Lower leg skin (tissue), 4 donors: Measurements from ENCODE around the gene NUPR1. TPM values are rescaled to one million over a fixed set of nuclear protein-coding genes. Genes with fewer than 3 reads are reported as not detected.
"Not testable (repeated sequence)": the region's sequence is repeated elsewhere in the genome, so short reads cannot be mapped to it uniquely, and the experiment has no call there.

ENCODE experiments used
- DNase-seq, 2 donors: peaks; one replicate each; pipeline ENCODE4 v3.0.0-alpha.2; 2019; ENCODE audit warnings: low spot score in 2 of 2
- H3K4me3 ChIP-seq: fragments of 200-600 bp; sonication (generic); 2 replicates; pipeline ENCODE4 v1.5.1; 2017; ENCODE audit warnings: mild to moderate bottlenecking, low read depth; ENCODE audit not compliant: poor library complexity, severe bottlenecking
- POLR2A ChIP-seq, 2 donors: fragments of 450-650 bp; IDR thresholded peaks; one replicate each; pipeline ENCODE4 v1.6.1; 2016 to 2017; ENCODE audit warnings: antibody characterized with exemption in 2 of 2, mild to moderate bottlenecking in 1 of 2, moderate library complexity in 1 of 2
- WGBS, 2 donors: methylation state at CpG; one replicate each; pipeline ENCODE4 v1.1.5; 2018; 5-methylcytosine and 5-hydroxymethylcytosine counted together
- intact Hi-C: fragments of 100-400 bp; cut with DNase I; formaldehyde crosslinking; loops from one replicate; pipeline ENCODE4 v1.15.0; 2023; ENCODE audit warnings: low total_unique reads
- total RNA-seq, 4 donors: library from RNA; depleted of rRNA; stranded (reverse); fragments of >200 nt; gene quantifications; one replicate each; pipeline ENCODE4 v1.1.0, GENCODE V29; 2016
- TF ChIP-seq, protein P1 (sequence below), 3 donors: fragments of 450-650 bp; IDR thresholded peaks; one replicate each; pipeline ENCODE4 v1.5.1; 2016; ENCODE audit warnings: antibody characterized with exemption in 3 of 3, mild to moderate bottlenecking in 3 of 3, moderate library complexity in 2 of 3

Gene NUPR1
- total RNA-seq, 4 donors from 2014 or later, result 52.4 to 275 (median 140) TPM

DNA sequence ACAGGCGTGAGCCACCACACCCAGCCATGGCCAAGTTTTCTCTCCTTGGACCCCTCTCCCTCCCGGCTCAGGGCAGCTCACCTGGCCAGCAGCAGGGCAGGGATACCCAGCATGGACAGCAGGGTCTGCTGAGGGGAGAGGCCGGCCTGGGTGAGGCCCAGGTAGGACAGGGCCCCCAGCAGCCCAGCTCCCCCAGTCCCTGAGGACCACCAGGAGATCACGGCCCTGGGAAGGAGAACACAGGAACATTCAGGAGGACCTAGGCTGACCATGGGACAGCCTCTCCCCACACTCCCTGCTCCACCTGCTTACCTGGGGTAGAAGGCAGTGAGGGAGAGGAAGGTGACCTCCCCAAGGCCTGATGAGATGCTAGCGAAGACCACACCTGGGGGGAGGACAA lies 52.5 kb downstream of the NUPR1 start:
- no peak for DNase-seq
- no peak for TF ChIP-seq POLR2A (IDR thresholded peaks at IDR 0.05)
- TF ChIP-seq, protein P1, sequence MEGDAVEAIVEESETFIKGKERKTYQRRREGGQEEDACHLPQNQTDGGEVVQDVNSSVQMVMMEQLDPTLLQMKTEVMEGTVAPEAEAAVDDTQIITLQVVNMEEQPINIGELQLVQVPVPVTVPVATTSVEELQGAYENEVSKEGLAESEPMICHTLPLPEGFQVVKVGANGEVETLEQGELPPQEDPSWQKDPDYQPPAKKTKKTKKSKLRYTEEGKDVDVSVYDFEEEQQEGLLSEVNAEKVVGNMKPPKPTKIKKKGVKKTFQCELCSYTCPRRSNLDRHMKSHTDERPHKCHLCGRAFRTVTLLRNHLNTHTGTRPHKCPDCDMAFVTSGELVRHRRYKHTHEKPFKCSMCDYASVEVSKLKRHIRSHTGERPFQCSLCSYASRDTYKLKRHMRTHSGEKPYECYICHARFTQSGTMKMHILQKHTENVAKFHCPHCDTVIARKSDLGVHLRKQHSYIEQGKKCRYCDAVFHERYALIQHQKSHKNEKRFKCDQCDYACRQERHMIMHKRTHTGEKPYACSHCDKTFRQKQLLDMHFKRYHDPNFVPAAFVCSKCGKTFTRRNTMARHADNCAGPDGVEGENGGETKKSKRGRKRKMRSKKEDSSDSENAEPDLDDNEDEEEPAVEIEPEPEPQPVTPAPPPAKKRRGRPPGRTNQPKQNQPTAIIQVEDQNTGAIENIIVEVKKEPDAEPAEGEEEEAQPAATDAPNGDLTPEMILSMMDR (IDR thresholded peaks at IDR 0.05), result no peak
- intact Hi-C loops, result no loop called here
- H3K4me3 ChIP-seq, result no peak overlapping the region
- WGBS, 2 donors, result 96 to 99% methylated on average over 5 of the region's 5 CpGs

DNA sequence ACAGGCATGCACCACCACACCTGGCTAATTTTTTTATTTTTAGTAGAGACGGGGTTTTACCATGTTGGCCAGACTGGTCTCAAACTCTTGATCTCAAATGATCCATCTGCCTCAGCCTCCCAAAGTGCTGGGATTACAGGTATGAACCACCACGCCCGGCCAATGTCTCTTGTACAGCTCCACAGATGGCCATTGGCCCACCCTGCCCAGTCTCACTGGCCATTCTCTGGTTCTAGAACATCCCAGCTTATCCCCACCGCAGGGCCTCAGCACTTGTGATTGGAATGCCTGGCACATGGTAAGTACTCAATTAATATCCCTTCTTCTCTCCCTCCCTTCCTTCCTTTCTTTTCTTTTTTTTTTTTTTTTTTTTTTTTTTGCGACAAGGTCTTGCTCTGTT lies 55.4 kb downstream of the NUPR1 start:
- 92 to 95% methylated on average over 5 of the region's 5 CpGs for WGBS, 2 donors
- intact Hi-C loops, DNase-seq, H3K4me3 ChIP-seq: not testable (repeated sequence)

Other genes starting within 250 kb of the NUPR1 start
- 1 to 10 TPM; 1.3 to 2.7 (median 1.8) TPM for gene SBK1, start 246.4 kb downstream of the NUPR1 start, total RNA-seq
- 10 to 100 TPM in 1 of 4 donors, 1 to 10 TPM in 3; 1.5 to 10.2 (median 3.6) TPM for gene NPIPB6, start 175.5 kb downstream of the NUPR1 start, total RNA-seq
- 100 to 1,000 TPM; 141 to 285 (median 156) TPM for gene EIF3CL, start 135.1 kb downstream of the NUPR1 start, total RNA-seq
- under 1 TPM in 1 of 4 donors, not detected in 3; 0.22 TPM for gene NPIPB7, start 66.6 kb downstream of the NUPR1 start, total RNA-seq
- gene CLN3, start 46.9 kb downstream of the NUPR1 start, total RNA-seq, result 10 to 100 TPM; 32.2 to 52.7 (median 43.6) TPM
- 1 to 10 TPM in 3 of 4 donors, under 1 TPM in 1; 0.88 to 2.0 (median 1.6) TPM for gene APOBR, start 44.3 kb downstream of the NUPR1 start, total RNA-seq
- gene IL27, start 32.1 kb downstream of the NUPR1 start, total RNA-seq, result not detected
- 10 to 100 TPM; 16.7 to 29.9 (median 26.8) TPM for gene SGF29, start 14.9 kb upstream of the NUPR1 start, total RNA-seq
- gene SULT1A2, start 58.1 kb upstream of the NUPR1 start, total RNA-seq, result not detected
- 1 to 10 TPM; 2.4 to 7.4 (median 3.1) TPM for gene SULT1A1, start 71.1 kb upstream of the NUPR1 start, total RNA-seq
- gene NPIPB8, start 99.1 kb upstream of the NUPR1 start, total RNA-seq, result not detected
- gene EIF3C, start 172.5 kb upstream of the NUPR1 start, total RNA-seq, result 100 to 1,000 TPM; 188 to 390 (median 282) TPM
- gene NPIPB9, start 212.8 kb upstream of the NUPR1 start, total RNA-seq, result 1 to 10 TPM in 3 of 4 donors, under 1 TPM in 1; 0.93 to 4.6 (median 2.8) TPM